Liver (tissue), 3 donors: ENCODE results near the gene CCL2.

ENCODE experiments used
- FOXA1 ChIP-seq: IDR thresholded peaks from 2 replicates; pipeline ENCODE4 v1.6.1; 2016; ENCODE audit warnings: antibody characterized with exemption
- SP1 ChIP-seq: IDR thresholded peaks from 2 replicates; pipeline ENCODE4 v1.6.1; 2018; ENCODE audit warnings: antibody characterized with exemption, mild to moderate bottlenecking
- TF ChIP-seq, protein P1 (sequence below): fragments of 150-350 bp; IDR thresholded peaks from 2 replicates; pipeline ENCODE4 v1.5.1; 2017; ENCODE audit warnings: improper control_type of control experiment, low read depth, low read length; ENCODE audit not compliant: missing input control
- donor health status: healthy.
- donor health status: healthy.

DNA sequence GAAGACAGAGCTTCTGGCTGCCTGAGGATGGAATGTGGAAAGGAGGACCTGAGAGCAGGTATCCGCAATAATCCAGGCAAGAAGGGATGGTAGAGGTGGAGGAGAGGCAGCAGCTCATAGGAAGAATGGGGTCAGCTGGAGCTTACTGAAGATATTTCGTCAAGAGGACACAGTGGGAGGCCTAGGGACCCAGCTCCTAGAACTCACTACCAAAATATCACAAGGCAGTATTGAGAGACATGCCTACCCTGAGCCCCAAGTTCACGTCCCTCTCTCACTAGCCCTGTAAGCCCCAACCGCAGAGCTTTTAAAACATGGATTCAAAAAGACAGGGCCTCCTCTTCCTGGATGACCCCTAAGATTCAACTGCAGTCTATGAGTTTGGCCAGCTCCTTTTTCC, 50.0 kb downstream of the CCL2 start:
- TF ChIP-seq FOXA1 = no peak
- TF ChIP-seq, protein P1, sequence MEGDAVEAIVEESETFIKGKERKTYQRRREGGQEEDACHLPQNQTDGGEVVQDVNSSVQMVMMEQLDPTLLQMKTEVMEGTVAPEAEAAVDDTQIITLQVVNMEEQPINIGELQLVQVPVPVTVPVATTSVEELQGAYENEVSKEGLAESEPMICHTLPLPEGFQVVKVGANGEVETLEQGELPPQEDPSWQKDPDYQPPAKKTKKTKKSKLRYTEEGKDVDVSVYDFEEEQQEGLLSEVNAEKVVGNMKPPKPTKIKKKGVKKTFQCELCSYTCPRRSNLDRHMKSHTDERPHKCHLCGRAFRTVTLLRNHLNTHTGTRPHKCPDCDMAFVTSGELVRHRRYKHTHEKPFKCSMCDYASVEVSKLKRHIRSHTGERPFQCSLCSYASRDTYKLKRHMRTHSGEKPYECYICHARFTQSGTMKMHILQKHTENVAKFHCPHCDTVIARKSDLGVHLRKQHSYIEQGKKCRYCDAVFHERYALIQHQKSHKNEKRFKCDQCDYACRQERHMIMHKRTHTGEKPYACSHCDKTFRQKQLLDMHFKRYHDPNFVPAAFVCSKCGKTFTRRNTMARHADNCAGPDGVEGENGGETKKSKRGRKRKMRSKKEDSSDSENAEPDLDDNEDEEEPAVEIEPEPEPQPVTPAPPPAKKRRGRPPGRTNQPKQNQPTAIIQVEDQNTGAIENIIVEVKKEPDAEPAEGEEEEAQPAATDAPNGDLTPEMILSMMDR = no peak
- TF ChIP-seq SP1 = no peak
